Heart right ventricle (tissue), 16 donors: ENCODE results near the gene RAG2. TPM values are rescaled to one million over a fixed set of nuclear protein-coding genes. Genes with fewer than 3 reads are reported as not detected.

ENCODE experiments used
- ATAC-seq, 8 donors: fragments of 200-7000 bp; cut with Tn5 transposase; one replicate each; pipeline ENCODE4 v1.9.1; 2020; ENCODE audit warnings: mild to moderate bottlenecking in 8 of 8, moderate library complexity in 8 of 8, moderate number of reproducible peaks in 1 of 8
- DNase-seq, 2 donors: peaks; one replicate each; pipeline ENCODE4 v3.0.0-alpha.2; 2020
- H3K27ac ChIP-seq, 10 donors: fragments of 200-600 bp; sonication (generic) in 2 of 10; one replicate each; pipeline versions ENCODE4 v1.5.0 to v1.8.0; 2020 to 2022; ENCODE audit warnings: mild to moderate bottlenecking in 3 of 10
- H3K27me3 ChIP-seq, 7 donors: fragments of 200-600 bp; one replicate each; pipeline ENCODE4 v1.8.0; 2021 to 2022; ENCODE audit warnings: mild to moderate bottlenecking in 2 of 7
- H3K36me3 ChIP-seq, 9 donors: fragments of 200-600 bp; sonication (generic) in 1 of 9; one replicate each; pipeline versions ENCODE4 v1.5.0 to v1.8.0; 2020 to 2022; ENCODE audit warnings: mild to moderate bottlenecking in 2 of 9
- H3K4me1 ChIP-seq, 9 donors: fragments of 200-600 bp; sonication (generic) in 1 of 9; one replicate each; pipeline versions ENCODE4 v1.5.0 to v1.8.0; 2020 to 2022; ENCODE audit warnings: mild to moderate bottlenecking in 4 of 9
- H3K4me3 ChIP-seq, 10 donors: fragments of 200-600 bp; sonication (generic) in 2 of 10; one replicate each; pipeline versions ENCODE4 v1.5.0 to v1.8.0; 2020 to 2022; ENCODE audit warnings: mild to moderate bottlenecking in 7 of 10, moderate library complexity in 2 of 10
- H3K9me3 ChIP-seq, 11 donors: fragments of 200-600 bp in 10 of 11; sonication (generic) in 2 of 11; one replicate each; pipeline versions ENCODE4 v1.5.0 to v1.8.0; 2013 to 2022; ENCODE audit warnings: mild to moderate bottlenecking in 2 of 11, control low read depth in 1 of 11, moderate library complexity in 1 of 11
- CTCF ChIP-seq, 9 donors: fragments of 200-600 bp; sonication (generic) in 2 of 9; IDR thresholded peaks; one replicate each; pipeline versions ENCODE4 v1.5.0 to v1.8.0; 2021 to 2022; ENCODE audit warnings: antibody characterized with exemption in 9 of 9, mild to moderate bottlenecking in 5 of 9, moderate library complexity in 1 of 9
- WGBS, 2 donors: extraction: QIAGEN DNeasy Blood & Tissue Kit; methylation state at CpG; one replicate each; pipeline ENCODE4 v1.1.7; 2013; ENCODE audit warnings: inconsistent platforms in 1 of 2; 5-methylcytosine and 5-hydroxymethylcytosine counted together
- intact Hi-C, 10 donors: fragments of 100-400 bp; cut with DNase I; formaldehyde crosslinking; loops; one replicate each; pipeline versions ENCODE4 v1.11.1 to v1.14.2; 2022
- polyA plus RNA-seq, 2 donors: library from polyadenylated mRNA; stranded (reverse); fragments of 200-250 nt; gene quantifications; one replicate each; pipeline ENCODE4 v1.2.3, GENCODE V29; 2013
- total RNA-seq, 10 donors: library from RNA; stranded (reverse); fragmentation: NEBNext Ultra II Directional in 3 of 10; extraction: Animal tissue kit (Norgen Biotek cat#: 25700) in 3 of 10; gene quantifications; one replicate each; pipeline versions ENCODE4 v1.2.1 to v1.2.4, GENCODE V29; 2021 to 2023
- donor health status: Arrhythmogenic right ventricular cardiomyopathy.
- donor health status: ischemic (EF 13 %, LVEDD 7.1; RV severe dilation, severe dysfunction).
- donor health status: healthy with polysubstance abuse.
- donor health status: DM: no; HTN: yes; CAD: no.
- donor health status: DM: no; HTN: no; CAD: no.
- donor health status: ischemic (EF 25% LVEDD 6.9; RV normal size, moderate dysfunction).
- donor health status: ischemic (EF 25% LVEDD 5.7; RV mildly dilated, moderate dysfunction).
- donor health status: healthy.
- donor health status: DM: yes; HTN: yes; CAD: no.
- donor health status: Ischemic cardiomyopathy.
- donor health status: ischemic (EF 35%, LVEDD 5.7; RV mildly dilated, moderate dysfunction).
- donor health status: nonischemic (EF 11% LVEDD 7.7; RV severe dilation, severe dysfunction).
- donor health status: DM: yes; HTN: yes; CAD: no.
- donor health status: PGD.
- donor health status: ischemic (EF 29% LVEDD 5.4; RV normal size, mild dysfunction).
- donor health status: nonischemic (EF 23%, LVEDD 6.1; RV moderate dilation, normal function).

The RAG2 gene
- total and polyA plus RNA-seq, 12 donors: not detected

GRCh38 chr11:36623494-36623893 lies 25.5 kb upstream of the RAG2 start:
- DNase-seq (no peak), ATAC-seq (no peak)
- no peak for TF ChIP-seq CTCF (IDR thresholded peaks at IDR 0.05)
- Histone ChIP-seq H3K4me3 (no peak overlapping the region), H3K9me3 (no peaks in the 10 kb centered on the region), H3K27ac (no peak overlapping the region), H3K4me1 (peaks cover 0 to 19% (median 16%) of the 10 kb centered on the region in 9 donors), H3K27me3 (no peaks in the 10 kb centered on the region), H3K36me3 (no peaks in the 10 kb centered on the region)
- intact Hi-C loops: loop anchor here in 7 of 10 donors (1.0 to 10.0 kb wide), 4 partner anchors 56 to 61 kb away; partner anchors contain the start of gene RAG1 (in 2 of the 7)
- 97 to 98% methylated on average over 5 of the region's 5 CpGs for WGBS, 2 donors

- ATAC-seq: peak in 3 of 8 donors; percentile 53 to 69 (median 65)
- no peaks in the 10 kb centered on the region for H3K36me3 ChIP-seq
Observed at GRCh38 chr11:36622431-36623136, 24.5 kb upstream of the RAG2 start.

GRCh38 chr11:36620246-36620645 lies 22.2 kb upstream of the RAG2 start:
- H3K9me3 ChIP-seq: no peaks in the 10 kb centered on the region
- no peak for TF ChIP-seq CTCF (IDR thresholded peaks at IDR 0.05)
- ATAC-seq (no peak), DNase-seq (no peak)
- no peaks in the 10 kb centered on the region for H3K27me3 ChIP-seq
- H3K36me3 ChIP-seq: no peaks in the 10 kb centered on the region
- no peak overlapping the region for H3K4me3 ChIP-seq
- peaks cover 0 to 29% (median 16%) of the 10 kb centered on the region in 9 donors for H3K4me1 ChIP-seq
- intact Hi-C loops: loop anchor here in 6 of 10 donors (5.0 to 10.0 kb wide), 3 partner anchors 53 to 58 kb away; partner anchors contain the start of gene RAG1 (in 2 of the 6)
- no peak overlapping the region for H3K27ac ChIP-seq

More at GRCh38 chr11:36622431-36623136, 24.5 kb upstream of the RAG2 start:
- Histone ChIP-seq H3K9me3 (no peaks in the 10 kb centered on the region), H3K27me3 (no peaks in the 10 kb centered on the region), H3K27ac (no peak overlapping the region), H3K4me1 (peaks cover 0 to 26% (median 16%) of the 10 kb centered on the region in 9 donors), H3K4me3 (no peak overlapping the region)
- TF ChIP-seq CTCF (IDR thresholded peaks at IDR 0.05): peak in 7 of 9 donors; percentile 40 to 67 (median 57)
- intact Hi-C loops: loop anchor here in 7 of 10 donors (1.0 to 10.0 kb wide), 4 partner anchors 55 to 60 kb away; partner anchors contain the start of gene RAG1 (in 2 of the 7)
- 78 to 80% methylated on average over 3 of the region's 3 CpGs for WGBS, 2 donors
- no peak for DNase-seq

GRCh38 chr11:36619502-36619901 lies 21.5 kb upstream of the RAG2 start:
- H3K4me3 ChIP-seq: peak overlapping the region in 6 of 10 donors; percentile 1 to 38 (median 22)
- no peak for ATAC-seq
- intact Hi-C loops: no loop called here
- H3K9me3 ChIP-seq: no peaks in the 10 kb centered on the region
- H3K27ac ChIP-seq: peak overlapping the region in 3 of 10 donors; percentile 34 to 61 (median 58)
- H3K36me3 ChIP-seq: no peaks in the 10 kb centered on the region
- DNase-seq: no peak
- H3K4me1 ChIP-seq: peaks cover 0 to 29% (median 16%) of the 10 kb centered on the region in 9 donors
- 13 to 16% methylated on average over 5 of the region's 5 CpGs for WGBS, 2 donors
- no peaks in the 10 kb centered on the region for H3K27me3 ChIP-seq
- no peak for TF ChIP-seq CTCF (IDR thresholded peaks at IDR 0.05)
